CD4-positive, alpha-beta T cell treated with Interleukin-17A for 4 hours (primary cell): ENCODE results near the gene FIBCD1.

Experiments
- DNase-seq: peaks from one replicate; pipeline ENCODE4 v3.0.0-alpha.2; 2020; ENCODE audit warnings: mixed read lengths

FIBCD1 gene

DNA sequence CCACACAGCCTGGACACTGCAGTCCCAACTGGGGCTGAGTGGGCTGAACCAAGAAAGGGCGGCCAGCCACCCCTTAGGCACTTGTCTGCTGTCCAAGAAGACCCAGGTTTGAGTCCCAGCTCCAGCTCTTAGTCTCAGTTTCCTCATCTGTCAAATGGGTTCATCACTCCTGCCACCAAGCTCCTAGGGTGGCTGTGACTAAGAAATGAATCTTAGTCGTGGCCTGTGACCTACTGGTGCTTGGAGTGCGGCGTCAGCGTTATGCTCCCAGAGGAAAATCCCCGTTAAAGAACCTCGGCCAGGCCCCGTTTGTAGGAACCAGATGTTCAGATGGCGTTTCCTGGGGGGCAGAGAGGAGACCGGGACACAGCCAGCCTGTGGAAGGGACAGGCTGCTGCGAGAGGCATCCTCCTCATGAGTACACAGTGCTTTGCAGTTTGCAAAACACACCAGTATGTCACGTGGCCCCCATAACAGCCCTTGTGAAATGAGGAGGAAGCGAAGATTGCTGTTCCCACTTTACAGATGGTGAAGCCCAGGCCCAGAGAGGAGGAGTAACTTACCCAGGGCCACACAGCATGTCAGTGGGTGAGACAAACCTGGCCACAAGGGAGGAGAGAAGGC is 3.3 kb downstream of the FIBCD1 start:
- DNase-seq: no peak

- DNase-seq: no peak
Observed at GRCh38 chr9:130934702-130935647, 4.1 kb downstream of the FIBCD1 start.

GRCh38 chr9:130934246-130934645 is 4.8 kb downstream of the FIBCD1 start:
- no peak for DNase-seq

- no peak for DNase-seq
Observed at GRCh38 chr9:130933114-130934046, 5.7 kb downstream of the FIBCD1 start.

DNA sequence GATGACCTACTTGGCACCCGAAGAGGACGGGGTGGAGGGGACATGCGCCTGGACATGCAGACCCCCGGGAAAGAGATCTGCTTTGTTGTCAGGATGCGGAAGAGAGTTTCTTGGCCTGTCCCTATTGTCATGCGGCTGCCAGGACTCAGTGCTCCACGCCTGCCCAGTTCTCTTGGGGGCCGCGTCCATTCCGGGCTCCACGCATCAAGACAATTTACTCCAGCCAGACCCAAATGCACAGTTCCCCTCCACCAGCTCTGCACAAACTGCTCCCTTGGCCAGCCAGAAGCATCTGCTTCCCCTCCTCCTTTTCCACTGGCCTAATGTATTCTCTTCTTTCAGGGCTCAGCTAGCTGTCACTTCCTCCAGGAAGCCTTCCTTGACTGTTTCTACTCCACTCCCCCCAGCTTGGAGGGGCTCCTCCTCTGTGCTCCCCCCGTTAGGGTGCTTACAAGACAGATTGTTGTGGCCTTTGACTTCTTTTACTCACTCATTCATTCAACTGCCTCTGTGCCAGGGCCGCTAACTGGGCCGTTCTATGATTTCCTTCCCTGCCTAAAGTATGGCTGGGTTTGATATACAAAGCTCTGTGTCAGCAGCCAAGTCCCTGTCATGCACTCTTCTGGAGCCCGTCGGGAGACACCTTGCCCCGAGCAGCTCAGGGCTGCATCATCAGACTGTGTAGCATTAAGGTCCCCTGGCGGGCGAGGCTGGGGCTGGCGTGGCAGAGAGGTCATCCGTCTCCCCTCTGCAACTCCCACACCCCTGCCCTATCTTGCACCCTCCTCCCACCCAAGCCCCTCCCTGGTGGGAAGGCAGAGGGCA is 6.6 kb downstream of the FIBCD1 start:
- no peak for DNase-seq

GRCh38 chr9:130931508-130932254 is 7.4 kb downstream of the FIBCD1 start:
- DNase-seq: no peak

- DNase-seq: no peak
Observed at GRCh38 chr9:130930804-130931349, 8.2 kb downstream of the FIBCD1 start.

DNA sequence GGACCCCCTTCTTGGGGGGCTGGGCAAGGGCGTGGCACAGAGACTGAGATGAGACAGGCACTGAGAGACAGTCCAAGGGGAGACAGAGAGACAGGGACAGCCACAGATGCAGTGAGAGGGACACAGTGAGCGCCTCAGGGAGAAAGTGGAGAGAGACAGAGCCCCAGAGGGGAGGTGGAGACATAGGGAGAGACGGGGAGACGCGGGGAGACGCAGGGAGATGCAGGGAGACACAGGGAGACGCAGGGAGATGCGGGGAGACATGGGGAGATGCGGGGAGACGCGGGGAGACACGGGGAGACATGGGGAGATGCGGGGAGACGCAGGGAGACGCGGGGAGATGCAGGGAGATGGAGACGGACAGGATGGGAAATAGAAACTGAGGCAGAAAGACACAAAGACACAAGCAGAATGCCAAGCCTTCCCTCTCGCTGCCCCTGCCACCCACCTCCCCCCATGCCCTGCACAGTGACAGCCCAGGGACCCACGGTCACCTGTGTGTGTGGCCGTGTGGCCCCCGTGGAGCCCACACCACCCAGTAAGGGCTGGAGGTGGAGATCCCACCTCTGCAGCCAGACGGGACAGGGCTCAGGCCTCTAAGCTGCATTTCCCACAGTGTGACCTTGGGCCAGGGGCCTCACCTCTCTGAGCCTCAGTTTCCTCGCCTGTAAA is 8.8 kb downstream of the FIBCD1 start:
- no peak for DNase-seq

DNA sequence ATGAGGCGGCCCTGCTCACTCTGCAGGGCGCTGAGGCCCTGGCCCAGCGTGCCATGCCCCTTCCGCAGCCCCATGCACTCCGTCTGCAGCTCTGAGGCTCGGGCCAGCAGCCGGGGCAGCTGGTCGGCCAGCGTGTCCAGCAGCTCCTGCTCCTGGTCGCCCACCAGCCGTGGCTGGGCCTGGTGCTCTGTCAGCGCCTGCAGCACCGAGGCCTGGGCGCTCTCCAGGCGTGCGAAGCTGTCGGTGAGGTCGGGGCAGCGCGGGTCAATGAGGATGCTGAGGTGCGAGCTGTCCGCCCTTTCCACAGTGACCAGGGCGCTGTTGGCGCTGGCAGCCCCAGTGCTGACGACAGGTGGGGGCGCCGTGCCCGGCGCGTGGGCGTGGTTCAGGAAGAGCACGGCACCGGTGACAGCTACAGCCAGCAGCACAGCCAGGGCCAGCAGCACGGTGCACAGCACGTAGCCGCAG is 9.4 kb downstream of the FIBCD1 start:
- DNase-seq: no peak

GRCh38 chr9:130927995-130928900 is 10.8 kb downstream of the FIBCD1 start:
- DNase-seq: no peak

DNA sequence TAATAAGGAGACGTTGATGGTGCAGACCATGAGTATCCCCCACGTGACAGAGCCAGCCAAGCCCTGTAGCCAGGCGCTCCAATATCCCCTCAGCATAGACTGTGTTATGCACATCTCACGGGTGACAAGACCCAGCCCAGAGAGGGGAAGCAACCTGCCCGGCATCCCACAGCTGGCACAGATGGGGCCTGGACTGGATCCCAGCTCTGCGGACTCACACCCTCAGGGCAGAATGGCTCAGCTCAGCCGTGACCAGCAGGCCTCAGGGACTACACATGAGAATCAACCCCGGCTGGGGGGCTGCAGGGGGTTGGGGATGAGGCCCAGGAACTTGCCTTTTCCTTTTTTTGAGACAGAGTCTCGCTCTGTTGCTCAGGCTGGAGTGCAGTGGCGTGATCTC is 11.7 kb downstream of the FIBCD1 start:
- no peak for DNase-seq

DNA sequence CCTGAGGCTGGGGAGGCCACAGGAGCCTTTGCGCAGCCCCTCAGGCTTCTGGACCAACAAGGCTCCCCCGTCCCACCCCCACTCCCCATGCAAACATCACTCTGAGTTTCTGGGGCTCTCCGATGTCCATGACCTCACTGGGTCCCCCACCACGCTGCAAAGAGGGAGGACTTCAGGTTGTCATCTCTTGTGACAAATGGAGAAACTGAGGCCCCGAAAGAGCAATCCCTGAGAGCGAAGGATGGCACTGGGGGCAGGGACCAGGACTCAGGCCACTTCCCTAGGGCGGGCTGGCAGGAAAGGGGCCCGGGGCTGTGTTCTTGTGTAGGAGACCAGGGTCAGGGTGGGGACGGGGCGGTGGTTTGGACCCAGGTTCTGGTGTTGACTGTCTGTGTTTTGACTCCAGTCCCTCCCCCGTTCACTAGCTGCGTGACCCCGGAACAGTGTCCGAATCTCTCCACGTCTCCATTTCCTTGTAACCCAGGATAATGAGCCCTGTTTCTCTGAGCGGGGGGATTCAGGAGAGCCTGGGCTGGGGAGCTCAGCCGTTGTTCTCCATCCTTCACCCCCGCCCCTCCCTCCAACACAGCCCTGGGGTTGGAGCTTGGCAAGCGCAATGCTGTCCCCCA is 13.9 kb downstream of the FIBCD1 start:
- no peak for DNase-seq

DNA sequence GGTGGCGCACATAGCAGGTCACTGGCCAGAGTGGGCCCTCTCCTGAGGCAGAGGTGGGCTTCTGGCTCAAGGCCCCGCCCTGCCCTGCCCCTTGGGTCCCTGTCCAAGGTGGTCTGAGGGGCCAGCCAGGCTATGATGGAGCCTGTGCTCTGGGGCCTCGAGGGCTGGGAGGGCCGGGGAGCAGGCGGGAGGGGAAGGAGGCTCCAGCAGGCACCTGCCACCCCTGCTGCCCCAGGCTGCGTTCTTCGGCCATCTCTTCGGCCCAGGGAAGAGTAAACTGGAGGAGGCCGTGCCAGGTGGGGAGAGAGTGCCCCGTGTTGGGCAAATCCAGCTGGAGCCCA is 14.6 kb downstream of the FIBCD1 start:
- no peak for DNase-seq

DNA sequence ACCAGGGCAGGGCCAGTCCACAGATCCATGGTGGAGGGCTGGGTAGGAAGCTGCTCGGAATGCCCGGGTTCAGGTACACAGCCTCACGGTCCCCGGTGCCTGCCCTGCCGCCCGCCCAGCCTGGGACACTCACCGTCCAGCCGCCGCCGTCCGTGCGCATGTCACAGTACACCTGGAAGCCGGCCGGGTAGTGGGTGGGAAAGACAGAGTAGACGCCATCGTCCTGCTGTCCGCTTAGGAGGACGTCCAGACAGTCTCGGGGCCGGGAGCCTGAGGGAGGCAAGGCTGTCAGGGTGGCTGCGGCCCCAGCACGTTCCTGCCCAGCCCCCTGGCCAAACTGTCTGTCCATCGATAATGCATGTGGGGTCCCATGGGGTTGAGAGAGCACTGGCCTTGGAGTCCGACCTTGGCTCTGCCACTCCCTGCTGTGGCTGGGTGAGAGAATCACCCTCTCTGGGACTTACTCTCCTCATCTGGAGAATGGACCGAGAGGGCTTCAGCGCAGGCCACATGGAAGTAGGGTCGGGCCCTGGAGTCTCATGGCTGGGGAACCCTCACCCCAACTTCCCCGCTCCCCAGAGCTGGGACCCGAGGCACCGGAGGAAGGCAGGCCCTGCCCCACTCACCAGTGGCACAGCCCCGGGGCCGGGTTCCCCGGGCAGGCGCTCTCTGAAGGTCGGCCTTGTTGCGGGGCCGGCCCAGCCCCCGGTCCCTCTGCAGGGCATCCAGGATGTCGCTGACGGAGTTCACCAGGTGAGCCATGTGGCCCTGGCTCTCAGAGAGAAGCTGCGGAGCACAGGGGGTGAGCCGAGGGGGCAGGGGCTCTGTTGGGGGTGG is 15.2 kb downstream of the FIBCD1 start:
- no peak for DNase-seq

DNA sequence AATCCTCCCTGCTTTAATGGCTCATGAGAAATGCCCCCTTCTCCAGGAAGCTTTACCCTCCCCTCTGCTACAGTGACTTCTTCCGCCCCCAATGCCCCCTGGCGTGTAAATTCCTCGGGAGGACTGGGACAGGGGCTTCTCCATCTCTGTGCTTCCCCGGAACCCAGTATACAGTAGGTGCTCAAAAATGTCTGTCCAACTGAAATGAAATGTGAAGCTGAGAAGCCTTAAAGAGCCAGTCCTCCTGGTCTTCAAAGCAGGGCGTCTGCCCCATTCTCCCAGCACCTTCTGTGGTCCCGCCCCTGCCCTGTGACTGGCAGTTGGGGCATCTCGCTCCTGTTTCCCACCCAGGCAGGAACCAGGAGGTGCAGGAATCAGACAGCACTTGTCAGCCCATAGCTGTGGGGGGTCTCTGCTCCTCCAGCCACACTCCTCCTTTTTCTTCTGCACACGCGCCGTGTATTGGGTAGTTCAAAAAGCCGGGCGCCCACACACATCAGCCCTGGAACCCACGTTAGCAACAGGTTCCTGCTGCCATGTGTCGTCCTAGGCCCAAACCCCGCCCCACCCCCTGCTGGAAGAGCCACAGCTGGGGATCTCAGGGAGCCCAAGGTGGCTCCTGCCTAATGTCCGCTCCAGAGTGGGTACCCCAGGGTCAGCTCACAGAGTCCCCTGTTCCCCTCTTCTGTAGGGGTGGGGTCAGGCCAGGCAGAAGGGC is 16.0 kb downstream of the FIBCD1 start:
- DNase-seq: no peak

- DNase-seq: no peak
Observed at GRCh38 chr9:130921989-130922892, 16.8 kb downstream of the FIBCD1 start.
